Neural progenitor cell (in vitro differentiated cells): ENCODE results near the gene NUDT1. TPM values are rescaled to one million over a fixed set of nuclear protein-coding genes. Genes with fewer than 3 reads are reported as not detected.

Experiments
- DNase-seq: peaks from one replicate; pipeline ENCODE4 v3.0.0-alpha.2; 2016; ENCODE audit warnings: low spot score
- H2AFZ ChIP-seq: fragments of 200-600 bp; sonication (generic); replicated peaks from 2 replicates; pipeline ENCODE4 v1.6.1; 2016; ENCODE audit warnings: antibody characterized with exemption
- H3F3A ChIP-seq: fragments of 200-600 bp; sonication (generic); 2 replicates; pipeline ENCODE4 v1.6.1; 2016; ENCODE audit warnings: antibody characterized with exemption, low read depth
- H3K27ac ChIP-seq: fragments of 200-600 bp; sonication (generic); 2 replicates; pipeline ENCODE4 v1.5.1; 2016; ENCODE audit warnings: mild to moderate bottlenecking
- H3K27me3 ChIP-seq: fragments of 200-600 bp; sonication (generic); 2 replicates; pipeline ENCODE4 v1.6.1; 2016; ENCODE audit warnings: mild to moderate bottlenecking, moderate library complexity
- H3K36me3 ChIP-seq: fragments of 200-600 bp; sonication (generic); 2 replicates; pipeline ENCODE4 v1.5.1; 2016
- H3K4me1 ChIP-seq: fragments of 200-600 bp; sonication (generic); 2 replicates; pipeline ENCODE4 v1.6.1; 2016; ENCODE audit warnings: mixed run types
- H3K4me2 ChIP-seq: fragments of 200-600 bp; sonication (generic); 2 replicates; pipeline ENCODE4 v1.6.1; 2016
- H3K4me3 ChIP-seq: fragments of 200-600 bp; sonication (generic); 2 replicates; pipeline ENCODE4 v1.5.1; 2016
- H3K79me2 ChIP-seq: fragments of 200-600 bp; sonication (generic); 2 replicates; pipeline ENCODE4 v1.6.1; 2016; ENCODE audit warnings: low read depth
- H3K9ac ChIP-seq: fragments of 200-600 bp; sonication (generic); 2 replicates; pipeline ENCODE4 v1.6.1; 2016
- H3K9me3 ChIP-seq: fragments of 200-600 bp; sonication (generic); 2 replicates; pipeline ENCODE4 v1.5.1; 2016; ENCODE audit warnings: low read depth
- H4K20me1 ChIP-seq: fragments of 200-600 bp; sonication (generic); 2 replicates; pipeline ENCODE4 v1.6.1; 2016; ENCODE audit warnings: low read depth
- H3K27ac Mint-ChIP-seq: 3 replicates; pipeline ENCODE4 v1.8.0; 2021; ENCODE audit warnings: mixed read lengths
- H3K27me3 Mint-ChIP-seq: 2 replicates; pipeline ENCODE4 v1.8.0; 2022; ENCODE audit warnings: low read depth, mild to moderate bottlenecking, inconsistent platforms, moderate library complexity, mixed read lengths; ENCODE audit not compliant: insufficient read depth
- H3K36me3 Mint-ChIP-seq: 3 replicates; pipeline ENCODE4 v1.8.0; 2021; ENCODE audit warnings: mixed read lengths
- H3K4me1 Mint-ChIP-seq: 3 replicates; pipeline ENCODE4 v1.8.0; 2021; ENCODE audit warnings: mixed read lengths
- H3K4me3 Mint-ChIP-seq: 3 replicates; pipeline ENCODE4 v1.8.0; 2021; ENCODE audit warnings: mild to moderate bottlenecking, moderate library complexity, mixed read lengths
- H3K9me3 Mint-ChIP-seq: 3 replicates; pipeline ENCODE4 v1.8.0; 2020; ENCODE audit warnings: mixed read lengths
- CTCF ChIP-seq: fragments of 200-600 bp; sonication (generic); IDR thresholded peaks from 2 replicates; pipeline ENCODE4 v1.5.1; 2017; ENCODE audit warnings: antibody characterized with exemption, mild to moderate bottlenecking
- EZH2 ChIP-seq: fragments of 200-600 bp; sonication (generic); IDR thresholded peaks from 2 replicates; pipeline ENCODE4 v1.6.1; 2017; ENCODE audit warnings: antibody characterized with exemption, mild to moderate bottlenecking, moderate library complexity
- EZH2phosphoT487 ChIP-seq: fragments of 200-600 bp; sonication (generic); IDR thresholded peaks from 2 replicates; pipeline ENCODE4 v1.6.1; 2017; ENCODE audit warnings: antibody characterized with exemption
- total RNA-seq: library from RNA; depleted of rRNA; stranded (reverse); fragments of >200 nt; gene quantifications from 2 replicates; pipeline ENCODE4 v1.2.3, GENCODE V29; 2015; ENCODE audit warnings: low replicate concordance

The NUDT1 gene
- total RNA-seq, 1 donor from 2014 or later, result 29.6 TPM

- Histone ChIP-seq H3K79me2 (no peaks in the 10 kb centered on the region), H3K36me3 (no peaks in the 10 kb centered on the region), H3K9me3 (no peaks in the 10 kb centered on the region), H3K27me3 (no peaks in the 10 kb centered on the region), H3F3A (no peaks in the 10 kb centered on the region), H4K20me1 (no peaks in the 10 kb centered on the region), H3K4me3 (no peak overlapping the region), H3K27ac (no peak overlapping the region), H3K4me1 (no peaks in the 10 kb centered on the region), H3K9ac (no peak overlapping the region), H2AFZ (no peak overlapping the region), H3K4me2 (no peak overlapping the region)
- Mint-ChIP-seq H3K27ac (no peak overlapping the region), H3K36me3 (peaks cover 7% of the 10 kb centered on the region), H3K4me3 (no peak overlapping the region), H3K4me1 (no peaks in the 10 kb centered on the region), H3K27me3 (peaks cover 9% of the 10 kb centered on the region), H3K9me3 (no peaks in the 10 kb centered on the region)
- no peak for DNase-seq
- TF ChIP-seq EZH2 (no peak), CTCF (no peak), EZH2phosphoT487 (no peak)
These were observed 15.1 kb downstream of the NUDT1 start for GRCh38 chr7:2257046-2257551.

- Histone ChIP-seq H2AFZ (no peak overlapping the region), H3K36me3 (no peaks in the 10 kb centered on the region), H3K27ac (no peak overlapping the region), H3F3A (no peaks in the 10 kb centered on the region), H3K9ac (no peak overlapping the region), H3K79me2 (no peaks in the 10 kb centered on the region), H3K9me3 (no peaks in the 10 kb centered on the region), H3K4me2 (no peak overlapping the region), H3K4me3 (no peak overlapping the region), H3K4me1 (no peaks in the 10 kb centered on the region), H3K27me3 (no peaks in the 10 kb centered on the region), H4K20me1 (no peaks in the 10 kb centered on the region)
- no peak for DNase-seq
- H3K27ac Mint-ChIP-seq, result peak overlapping the region; percentile 46
- peaks cover 7% of the 10 kb centered on the region for H3K36me3 Mint-ChIP-seq
- no peaks in the 10 kb centered on the region for H3K9me3 Mint-ChIP-seq
- no peak overlapping the region for H3K4me3 Mint-ChIP-seq
- H3K4me1 Mint-ChIP-seq, result no peaks in the 10 kb centered on the region
- TF ChIP-seq CTCF (no peak), EZH2phosphoT487 (no peak), EZH2 (no peak)
- H3K27me3 Mint-ChIP-seq, result peaks cover 9% of the 10 kb centered on the region
These were observed 15.6 kb downstream of the NUDT1 start for GRCh38 chr7:2257651-2258050.

GRCh38 chr7:2258661-2259365 lies 16.8 kb downstream of the NUDT1 start:
- Histone ChIP-seq H3K36me3 (no peaks in the 10 kb centered on the region), H3K4me1 (no peaks in the 10 kb centered on the region), H3K9ac (peak overlapping the region; percentile 32), H3F3A (no peaks in the 10 kb centered on the region), H3K4me2 (no peak overlapping the region), H4K20me1 (no peaks in the 10 kb centered on the region), H3K27ac (no peak overlapping the region), H3K4me3 (no peak overlapping the region), H2AFZ (no peak overlapping the region), H3K9me3 (no peaks in the 10 kb centered on the region), H3K79me2 (no peaks in the 10 kb centered on the region), H3K27me3 (no peaks in the 10 kb centered on the region)
- no peaks in the 10 kb centered on the region for H3K4me1 Mint-ChIP-seq
- DNase-seq, result no peak
- H3K9me3 Mint-ChIP-seq, result no peaks in the 10 kb centered on the region
- TF ChIP-seq CTCF (no peak), EZH2phosphoT487 (no peak), EZH2 (no peak)
- peaks cover 7% of the 10 kb centered on the region for H3K27me3 Mint-ChIP-seq
- no peak overlapping the region for H3K4me3 Mint-ChIP-seq
- peaks cover 7% of the 10 kb centered on the region for H3K36me3 Mint-ChIP-seq
- no peak overlapping the region for H3K27ac Mint-ChIP-seq
